A549 (cell line): Measurements from ENCODE around the gene TSPO.

Source experiments
- BHLHE40 ChIP-seq: IDR thresholded peaks from 2 replicates; pipeline ENCODE4 v1.6.1; 2012; ENCODE audit warnings: low read depth, low read length, inconsistent platforms
- EP300 ChIP-seq, 2 experiments: fragments of >200 bp; sonication (Bioruptor Twin); formaldehyde crosslinking; IDR thresholded peaks; 2 replicates in 1 of 2; 3 replicates in 1 of 2; pipeline ENCODE4 v1.6.1; 2016 to 2017
- HOXA7 ChIP-seq: fragments of 250-450 bp; sonication (Bioruptor Pico); IDR thresholded peaks from 2 replicates; pipeline ENCODE4 v1.5.0; 2020; ENCODE audit warnings: mild to moderate bottlenecking, moderate library complexity
- RAD21 ChIP-seq, 2 experiments: fragments of >200 bp in 1 of 2; sonication (Bioruptor Twin) in 1 of 2; formaldehyde crosslinking in 1 of 2; IDR thresholded peaks in 1 of 2; conservative IDR thresholded peaks in 1 of 2; 2 replicates in 1 of 2; 3 replicates in 1 of 2; pipeline ENCODE4 v1.6.1; 2012 to 2018; ENCODE audit warnings: inconsistent platforms in 1 of 2
- RCOR1 ChIP-seq: fragments of 150-350 bp; IDR thresholded peaks from 2 replicates; pipeline ENCODE4 v1.6.1; 2014; ENCODE audit warnings: antibody characterized with exemption, low read length, low read depth
- RNF2 ChIP-seq: fragments of 200-600 bp; sonication (generic); IDR thresholded peaks from 2 replicates; pipeline ENCODE4 v1.6.1; 2016; ENCODE audit warnings: low read depth, mild to moderate bottlenecking, antibody characterized with exemption, moderate library complexity, borderline replicate concordance
- TF ChIP-seq, protein P1 (sequence below): fragments of >200 bp; sonication (Bioruptor Twin); formaldehyde crosslinking; IDR thresholded peaks from 3 replicates; pipeline ENCODE4 v1.5.1; 2016

DNA sequence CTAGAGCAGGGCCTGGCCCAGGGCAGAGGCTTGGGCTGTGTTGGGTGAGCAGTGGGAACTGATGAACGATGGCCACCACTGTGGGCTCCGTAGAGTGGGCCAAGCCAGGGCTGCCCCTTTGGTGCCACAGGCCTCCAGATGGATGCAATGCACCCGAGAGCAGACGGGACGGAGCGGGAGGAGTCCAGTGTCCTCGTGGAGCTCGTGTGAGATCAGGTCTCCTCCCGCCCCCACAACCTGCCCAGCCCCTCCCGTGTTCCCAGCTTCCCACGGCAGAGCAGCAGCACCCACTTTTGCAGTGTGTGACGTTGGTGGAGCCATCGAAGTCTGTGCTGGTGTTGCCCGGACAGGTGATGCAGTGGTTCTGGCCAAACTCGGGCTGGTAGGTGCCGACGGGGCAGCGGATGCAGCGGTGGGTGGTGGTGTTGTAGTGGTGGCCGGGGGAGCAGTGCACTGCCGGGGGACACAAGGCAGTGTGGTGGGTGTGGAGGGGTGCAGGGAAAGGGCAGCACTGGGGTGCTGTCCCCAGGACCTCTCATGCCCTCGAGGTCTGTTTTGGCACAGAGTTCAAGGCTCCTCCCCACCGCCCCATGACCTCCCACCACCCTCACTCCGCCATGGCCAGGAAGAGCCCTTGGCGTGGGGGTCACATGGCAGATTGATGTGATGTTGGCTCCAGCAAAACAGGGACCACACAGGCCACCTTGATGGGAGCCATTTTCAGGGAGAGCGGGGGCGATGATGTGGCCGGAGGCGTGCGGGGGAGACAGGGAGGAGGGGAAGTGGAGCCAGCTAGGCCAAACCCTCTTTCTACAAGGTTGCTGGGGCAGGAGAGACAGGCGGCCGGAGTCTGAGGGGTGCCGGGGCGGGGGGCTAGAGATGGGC, 59.5 kb downstream of the TSPO start:
- TF ChIP-seq, protein P1, sequence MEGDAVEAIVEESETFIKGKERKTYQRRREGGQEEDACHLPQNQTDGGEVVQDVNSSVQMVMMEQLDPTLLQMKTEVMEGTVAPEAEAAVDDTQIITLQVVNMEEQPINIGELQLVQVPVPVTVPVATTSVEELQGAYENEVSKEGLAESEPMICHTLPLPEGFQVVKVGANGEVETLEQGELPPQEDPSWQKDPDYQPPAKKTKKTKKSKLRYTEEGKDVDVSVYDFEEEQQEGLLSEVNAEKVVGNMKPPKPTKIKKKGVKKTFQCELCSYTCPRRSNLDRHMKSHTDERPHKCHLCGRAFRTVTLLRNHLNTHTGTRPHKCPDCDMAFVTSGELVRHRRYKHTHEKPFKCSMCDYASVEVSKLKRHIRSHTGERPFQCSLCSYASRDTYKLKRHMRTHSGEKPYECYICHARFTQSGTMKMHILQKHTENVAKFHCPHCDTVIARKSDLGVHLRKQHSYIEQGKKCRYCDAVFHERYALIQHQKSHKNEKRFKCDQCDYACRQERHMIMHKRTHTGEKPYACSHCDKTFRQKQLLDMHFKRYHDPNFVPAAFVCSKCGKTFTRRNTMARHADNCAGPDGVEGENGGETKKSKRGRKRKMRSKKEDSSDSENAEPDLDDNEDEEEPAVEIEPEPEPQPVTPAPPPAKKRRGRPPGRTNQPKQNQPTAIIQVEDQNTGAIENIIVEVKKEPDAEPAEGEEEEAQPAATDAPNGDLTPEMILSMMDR = no peak
- TF ChIP-seq RNF2 = no peak
- TF ChIP-seq HOXA7 = no peak
- TF ChIP-seq BHLHE40 = no peak
- TF ChIP-seq EP300 (IDR thresholded peaks at IDR 0.05) = no peak
- TF ChIP-seq RCOR1 = no peak
- TF ChIP-seq RAD21 (conservative IDR thresholded peaks at IDR 0.05 in 1 of 2, IDR thresholded peaks at IDR 0.05 in 1 of 2) = no peak
